Measurements from ENCODE around the gene TTLL6. TPM values are rescaled to one million over a fixed set of nuclear protein-coding genes. Genes with fewer than 3 reads are reported as not detected.
"Not testable (repeated sequence)": the region's sequence is repeated elsewhere in the genome, so short reads cannot be mapped to it uniquely, and the experiment has no call there.

Gene TTLL6
- total RNA-seq, 1 donor, result not detected

- no peak overlapping the region for H3K4me3 ChIP-seq (ENCODE audit: low read depth, low read length)
- no peak for TF ChIP-seq CTCF (IDR thresholded peaks at IDR 0.05; ENCODE audit: insufficient read depth, low read length)
- no peak for DNase-seq (ENCODE audit: low read depth)
Measured at GRCh38 chr17:48799069-48799723, 17.8 kb downstream of the TTLL6 start.

- H3K4me3 ChIP-seq (ENCODE audit: low read depth, low read length); DNase-seq (ENCODE audit: low read depth): not testable (repeated sequence)
Measured at GRCh38 chr17:48796163-48796522, 20.9 kb downstream of the TTLL6 start.

GRCh38 chr17:48795444-48796162, 21.4 kb downstream of the TTLL6 start:
- DNase-seq (ENCODE audit: low read depth), result peak; percentile 43
- no peak for TF ChIP-seq CTCF (IDR thresholded peaks at IDR 0.05; ENCODE audit: insufficient read depth, low read length)

GRCh38 chr17:48792033-48792798, 24.8 kb downstream of the TTLL6 start:
- TF ChIP-seq CTCF (IDR thresholded peaks at IDR 0.05; ENCODE audit: insufficient read depth, low read length), result no peak
- DNase-seq (ENCODE audit: low read depth), result no peak
- H3K4me3 ChIP-seq (ENCODE audit: low read depth, low read length), result no peak overlapping the region

More at GRCh38 chr17:48795444-48796162, 21.4 kb downstream of the TTLL6 start:
- no peak overlapping the region for H3K4me3 ChIP-seq (ENCODE audit: low read depth, low read length)

- H3K4me3 ChIP-seq (ENCODE audit: low read depth, low read length), result no peak overlapping the region
- peak; percentile 86 for TF ChIP-seq CTCF (IDR thresholded peaks at IDR 0.05; ENCODE audit: insufficient read depth, low read length)
- DNase-seq (ENCODE audit: low read depth), result peak; percentile 87
Measured at GRCh38 chr17:48791128-48792032, 25.6 kb downstream of the TTLL6 start.

GRCh38 chr17:48790607-48791127, 26.4 kb downstream of the TTLL6 start:
- TF ChIP-seq CTCF (IDR thresholded peaks at IDR 0.05; ENCODE audit: insufficient read depth, low read length), result no peak
- DNase-seq (ENCODE audit: low read depth), result no peak
- no peak overlapping the region for H3K4me3 ChIP-seq (ENCODE audit: low read depth, low read length)

All from fibroblast of the aortic adventitia (primary cell).